ENCODE results near the gene CTNND2.

The CTNND2 gene

DNA sequence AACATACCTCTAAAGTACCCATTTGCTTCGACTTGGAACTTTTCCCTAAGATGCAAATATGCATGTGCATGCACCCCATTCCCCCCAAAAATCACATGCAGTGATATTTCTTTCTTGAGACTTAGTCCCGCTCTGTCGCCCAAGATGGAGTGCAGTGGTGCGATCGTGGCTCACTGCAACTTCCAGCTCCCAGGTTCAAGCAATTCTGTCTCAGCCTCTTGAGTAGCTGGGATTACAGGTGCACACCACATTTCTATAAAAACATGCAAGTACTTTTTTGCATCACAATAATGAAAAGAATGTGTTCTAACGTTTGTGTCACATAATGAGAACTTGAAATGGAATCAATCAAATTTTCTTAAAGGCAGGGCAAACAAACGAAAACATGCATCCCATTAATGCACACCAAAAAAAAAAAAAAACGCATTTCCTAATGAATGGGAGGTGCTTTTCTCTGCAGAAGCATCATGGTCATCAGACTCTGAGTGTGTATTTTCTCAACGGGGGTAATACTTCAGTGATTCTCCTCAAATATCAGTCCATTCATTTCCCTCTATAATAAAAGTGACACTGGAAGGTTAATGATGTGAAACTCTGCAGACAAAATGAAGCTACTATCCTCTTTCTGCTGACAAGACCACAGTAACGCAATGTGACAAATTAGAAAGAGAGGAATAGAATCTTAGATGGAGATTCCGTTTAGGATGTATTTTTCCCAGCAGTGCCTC lies 389.4 kb downstream of the CTNND2 start:
- no peak for DNase-seq (ENCODE audit: low read depth)
- TF ChIP-seq, protein P1, sequence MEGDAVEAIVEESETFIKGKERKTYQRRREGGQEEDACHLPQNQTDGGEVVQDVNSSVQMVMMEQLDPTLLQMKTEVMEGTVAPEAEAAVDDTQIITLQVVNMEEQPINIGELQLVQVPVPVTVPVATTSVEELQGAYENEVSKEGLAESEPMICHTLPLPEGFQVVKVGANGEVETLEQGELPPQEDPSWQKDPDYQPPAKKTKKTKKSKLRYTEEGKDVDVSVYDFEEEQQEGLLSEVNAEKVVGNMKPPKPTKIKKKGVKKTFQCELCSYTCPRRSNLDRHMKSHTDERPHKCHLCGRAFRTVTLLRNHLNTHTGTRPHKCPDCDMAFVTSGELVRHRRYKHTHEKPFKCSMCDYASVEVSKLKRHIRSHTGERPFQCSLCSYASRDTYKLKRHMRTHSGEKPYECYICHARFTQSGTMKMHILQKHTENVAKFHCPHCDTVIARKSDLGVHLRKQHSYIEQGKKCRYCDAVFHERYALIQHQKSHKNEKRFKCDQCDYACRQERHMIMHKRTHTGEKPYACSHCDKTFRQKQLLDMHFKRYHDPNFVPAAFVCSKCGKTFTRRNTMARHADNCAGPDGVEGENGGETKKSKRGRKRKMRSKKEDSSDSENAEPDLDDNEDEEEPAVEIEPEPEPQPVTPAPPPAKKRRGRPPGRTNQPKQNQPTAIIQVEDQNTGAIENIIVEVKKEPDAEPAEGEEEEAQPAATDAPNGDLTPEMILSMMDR (IDR thresholded peaks at IDR 0.05; ENCODE audit: low read length, missing control alignments): no peak
- H3K4me3 ChIP-seq (replicated peaks; ENCODE audit: low read depth, low read length): no peak overlapping the region

DNA sequence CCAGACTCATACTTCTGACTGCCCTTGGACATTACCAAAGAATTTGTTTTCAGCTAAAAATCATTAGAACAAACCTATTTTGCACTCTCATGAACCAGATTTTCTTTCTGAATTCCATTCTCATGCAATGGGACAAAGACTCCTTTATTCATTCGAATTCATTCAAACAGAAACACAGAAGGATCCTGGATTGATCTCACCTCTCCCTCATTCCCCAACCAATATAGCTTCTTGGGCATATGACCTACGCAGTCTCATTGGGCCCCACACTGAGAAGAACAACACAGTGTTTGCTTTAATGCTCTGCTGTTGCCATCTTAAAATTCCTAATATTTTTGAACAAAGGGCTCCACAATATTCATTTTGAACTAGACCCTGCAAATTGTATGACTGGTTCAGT lies 392.4 kb downstream of the CTNND2 start:
- no peak overlapping the region for H3K4me3 ChIP-seq (replicated peaks; ENCODE audit: low read depth, low read length)
- DNase-seq (ENCODE audit: low read depth): no peak
- TF ChIP-seq, protein P1 (IDR thresholded peaks at IDR 0.05; ENCODE audit: low read length, missing control alignments): no peak

DNA sequence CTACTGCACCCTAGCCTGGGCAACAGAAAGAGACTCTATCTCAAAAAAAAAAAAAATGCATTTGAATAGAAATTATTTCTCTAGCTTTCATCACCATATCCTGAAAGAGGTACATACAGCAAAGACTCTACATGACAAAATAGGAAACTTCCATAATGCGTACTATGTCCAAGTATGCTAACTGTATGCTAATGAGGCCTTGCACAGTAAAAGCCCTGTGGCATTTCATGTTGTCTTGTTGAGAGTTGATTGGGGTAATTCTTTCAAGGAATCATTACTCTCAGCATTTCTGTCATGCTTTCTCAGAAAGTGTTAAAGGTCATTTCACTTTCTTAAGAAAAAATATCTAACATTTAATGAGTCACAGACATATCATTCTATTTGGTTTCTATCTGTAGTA lies 393.4 kb downstream of the CTNND2 start:
- H3K4me3 ChIP-seq (replicated peaks; ENCODE audit: low read depth, low read length): no peak overlapping the region
- TF ChIP-seq, protein P1 (IDR thresholded peaks at IDR 0.05; ENCODE audit: low read length, missing control alignments): no peak
- DNase-seq (ENCODE audit: low read depth): no peak

DNA sequence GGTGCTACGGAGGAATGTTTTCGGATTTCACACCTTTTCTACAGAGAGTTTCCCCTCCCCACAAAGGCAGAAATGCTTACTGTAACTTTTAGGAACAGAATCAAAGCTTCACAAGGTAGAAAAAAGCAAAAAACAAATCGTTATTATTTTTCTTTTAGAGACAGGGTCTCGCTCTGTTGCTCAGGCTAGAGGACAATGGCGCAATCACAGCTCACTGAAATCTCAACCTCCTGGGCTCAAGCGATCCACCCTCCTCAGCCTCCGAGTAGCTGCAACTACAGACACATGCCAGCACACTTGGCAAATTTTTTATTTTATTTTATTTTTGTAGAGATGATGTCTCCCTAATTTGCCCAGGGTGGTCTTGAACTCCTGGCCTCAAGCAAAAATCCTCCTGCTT lies 394.5 kb downstream of the CTNND2 start:
- no peak for DNase-seq (ENCODE audit: low read depth)
- TF ChIP-seq, protein P1 (IDR thresholded peaks at IDR 0.05; ENCODE audit: low read length, missing control alignments): no peak
- no peak overlapping the region for H3K4me3 ChIP-seq (replicated peaks; ENCODE audit: low read depth, low read length)

DNA sequence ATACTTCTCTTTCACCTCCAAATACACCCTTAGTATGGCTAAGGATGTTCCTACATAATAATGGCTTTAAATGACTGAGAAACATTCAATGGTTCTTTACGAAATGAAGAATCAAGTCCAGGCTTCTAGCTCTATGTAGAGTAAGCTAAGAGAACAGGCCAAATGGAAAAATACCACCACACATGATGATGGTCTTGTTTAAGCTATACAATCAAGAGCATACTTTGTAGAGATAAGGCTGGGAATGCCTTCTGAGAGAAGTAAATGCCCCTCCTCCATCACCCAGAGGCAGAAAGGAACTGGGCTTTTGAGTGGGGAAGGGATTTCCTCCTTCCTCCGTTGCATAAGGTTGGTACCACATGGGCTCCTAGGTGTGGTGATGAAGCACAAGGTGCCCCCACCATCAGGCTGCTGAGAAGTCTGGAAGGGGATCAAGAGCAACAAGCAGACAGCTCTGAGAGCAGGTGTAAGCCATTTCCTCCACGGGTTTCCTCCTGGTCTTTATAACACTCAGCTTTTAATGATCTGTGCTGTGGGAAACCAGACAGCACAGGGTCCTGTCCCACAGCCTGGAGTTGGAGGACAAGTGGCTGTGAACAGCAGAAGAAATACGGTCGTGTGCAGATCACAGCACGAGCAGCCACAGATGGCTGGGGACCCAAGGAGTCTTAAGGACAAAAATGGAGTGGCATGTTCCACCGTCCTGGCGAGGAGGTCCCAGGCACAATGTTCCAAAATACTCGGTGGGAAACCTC lies 396.9 kb downstream of the CTNND2 start:
- TF ChIP-seq, protein P1 (IDR thresholded peaks at IDR 0.05; ENCODE audit: low read length, missing control alignments): no peak
- DNase-seq (ENCODE audit: low read depth): no peak
- H3K4me3 ChIP-seq (replicated peaks; ENCODE audit: low read depth, low read length): no peak overlapping the region

DNA sequence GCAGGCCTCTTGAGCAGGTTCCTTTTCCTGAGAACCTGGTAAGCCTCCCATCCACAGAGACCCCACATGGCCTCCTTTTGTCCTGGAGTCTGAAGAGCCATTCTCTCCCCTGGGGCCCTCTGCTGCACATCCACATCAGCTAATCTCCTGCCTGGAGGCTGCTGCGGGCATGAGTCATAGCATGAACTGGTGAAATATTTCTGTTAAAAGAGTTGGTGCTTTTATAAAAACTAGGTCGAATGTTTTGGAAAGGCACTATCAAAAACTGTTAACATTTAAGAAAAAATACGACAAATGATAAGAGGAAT lies 399.4 kb downstream of the CTNND2 start:
- no peak overlapping the region for H3K4me3 ChIP-seq (replicated peaks; ENCODE audit: low read depth, low read length)
- TF ChIP-seq, protein P1 (IDR thresholded peaks at IDR 0.05; ENCODE audit: low read length, missing control alignments): no peak
- DNase-seq (ENCODE audit: low read depth): no peak
